Activated T-helper 2 cell treated with anti-CD3 and anti-CD28 coated beads, Interferon-gamma antibody, Interleukin-2, Interleukin-4, amounts not matched to agents 10 μg/mL and 5 μg/mL and 100 μg/mL, durations not matched to agents 14 hours and 24 hours and 36 hours (primary cell): ENCODE measurements around the gene RBCK1. TPM values are rescaled to one million over a fixed set of nuclear protein-coding genes. Genes with fewer than 3 reads are reported as not detected.

Source experiments
- DNase-seq: peaks from one replicate; pipeline ENCODE4 v3.0.0; 2021; ENCODE audit warnings: low spot score
- H3K27ac Mint-ChIP-seq: one replicate; pipeline ENCODE4 v1.8.0; 2021; ENCODE audit warnings: mixed read lengths
- H3K27me3 Mint-ChIP-seq: one replicate; pipeline ENCODE4 v1.8.0; 2021; ENCODE audit warnings: low read depth, mixed read lengths
- H3K36me3 Mint-ChIP-seq: one replicate; pipeline ENCODE4 v1.8.0; 2021; ENCODE audit warnings: low read depth, mixed read lengths
- H3K4me1 Mint-ChIP-seq: one replicate; pipeline ENCODE4 v1.8.0; 2021; ENCODE audit warnings: low read depth, mixed read lengths
- H3K4me3 Mint-ChIP-seq: one replicate; pipeline ENCODE4 v1.8.0; 2021; ENCODE audit warnings: low read depth, mild to moderate bottlenecking, moderate library complexity, mixed read lengths
- H3K9me3 Mint-ChIP-seq: one replicate; pipeline ENCODE4 v1.8.0; 2021; ENCODE audit warnings: mixed read lengths
- intact Hi-C: fragments of 100-400 bp; cut with micrococcal nuclease; formaldehyde crosslinking; loops from one replicate; pipeline ENCODE4 v1.15.1; 2023
- total RNA-seq: library from RNA; stranded (reverse); gene quantifications from 2 replicates; pipeline ENCODE4 v1.2.3, GENCODE V29; 2022

RBCK1 gene
- 112 and 118 TPM in 2 replicates for total RNA-seq

- Mint-ChIP-seq H3K4me1 (peaks cover 39% of the 10 kb centered on the region), H3K9me3 (peaks cover 11% of the 10 kb centered on the region), H3K27me3 (no peaks in the 10 kb centered on the region), H3K27ac (peak within 1 kb of the TSS; percentile 92), H3K4me3 (peak within 1 kb of the TSS; percentile 99), H3K36me3 (peaks cover 45% of the 10 kb centered on the region)
- DNase-seq, result peak; percentile 90
- intact Hi-C loops, result loop anchor here (1.0 to 10.0 kb wide), 7 partner anchors 25 to 134 kb away; partner anchors contain the start of genes CSNK2A1 and TBC1D20
These were observed at the start of gene RBCK1 for GRCh38 chr20:407953-408842. Gene RBCK1 (plus strand): TSS chr20:408299. CDS start chr20:408758, 459 bp downstream.

GRCh38 chr20:358891-359555 is 49.1 kb upstream of the RBCK1 start:
- no peaks in the 10 kb centered on the region for H3K27me3 Mint-ChIP-seq
- DNase-seq, result no peak
- intact Hi-C loops, result loop anchor here (10.0 kb wide), 1 partner anchor 46 kb away; the partner anchor contains the start of gene RBCK1
- no peak overlapping the region for H3K4me3 Mint-ChIP-seq
- H3K4me1 Mint-ChIP-seq, result peaks cover 9% of the 10 kb centered on the region
- H3K27ac Mint-ChIP-seq, result no peak overlapping the region
- no peaks in the 10 kb centered on the region for H3K9me3 Mint-ChIP-seq
- no peaks in the 10 kb centered on the region for H3K36me3 Mint-ChIP-seq

DNA sequence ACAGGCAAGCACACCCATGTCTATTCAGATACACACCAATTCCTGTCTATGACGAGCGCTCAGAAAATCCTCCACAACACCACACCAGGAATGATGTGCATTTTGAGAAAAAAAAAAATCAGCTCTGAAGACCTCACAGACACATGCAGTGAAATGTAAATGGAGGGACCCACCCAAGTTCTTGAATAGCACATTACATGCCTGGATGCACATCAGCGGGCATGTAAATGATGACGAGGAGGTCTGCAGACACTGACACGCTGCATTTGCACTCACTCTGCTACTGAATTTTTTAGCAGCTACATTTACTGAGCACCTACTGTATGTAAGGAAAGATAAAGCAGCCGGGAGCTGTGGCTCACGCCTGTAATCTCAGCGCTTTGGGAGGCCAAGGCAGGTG is 46.5 kb upstream of the RBCK1 start:
- peaks cover 29% of the 10 kb centered on the region for H3K4me1 Mint-ChIP-seq
- H3K36me3 Mint-ChIP-seq, result no peaks in the 10 kb centered on the region
- intact Hi-C loops, result no loop called here
- H3K9me3 Mint-ChIP-seq, result no peaks in the 10 kb centered on the region
- H3K4me3 Mint-ChIP-seq, result no peak overlapping the region
- H3K27me3 Mint-ChIP-seq, result no peaks in the 10 kb centered on the region
- no peak overlapping the region for H3K27ac Mint-ChIP-seq
- no peak for DNase-seq

DNA sequence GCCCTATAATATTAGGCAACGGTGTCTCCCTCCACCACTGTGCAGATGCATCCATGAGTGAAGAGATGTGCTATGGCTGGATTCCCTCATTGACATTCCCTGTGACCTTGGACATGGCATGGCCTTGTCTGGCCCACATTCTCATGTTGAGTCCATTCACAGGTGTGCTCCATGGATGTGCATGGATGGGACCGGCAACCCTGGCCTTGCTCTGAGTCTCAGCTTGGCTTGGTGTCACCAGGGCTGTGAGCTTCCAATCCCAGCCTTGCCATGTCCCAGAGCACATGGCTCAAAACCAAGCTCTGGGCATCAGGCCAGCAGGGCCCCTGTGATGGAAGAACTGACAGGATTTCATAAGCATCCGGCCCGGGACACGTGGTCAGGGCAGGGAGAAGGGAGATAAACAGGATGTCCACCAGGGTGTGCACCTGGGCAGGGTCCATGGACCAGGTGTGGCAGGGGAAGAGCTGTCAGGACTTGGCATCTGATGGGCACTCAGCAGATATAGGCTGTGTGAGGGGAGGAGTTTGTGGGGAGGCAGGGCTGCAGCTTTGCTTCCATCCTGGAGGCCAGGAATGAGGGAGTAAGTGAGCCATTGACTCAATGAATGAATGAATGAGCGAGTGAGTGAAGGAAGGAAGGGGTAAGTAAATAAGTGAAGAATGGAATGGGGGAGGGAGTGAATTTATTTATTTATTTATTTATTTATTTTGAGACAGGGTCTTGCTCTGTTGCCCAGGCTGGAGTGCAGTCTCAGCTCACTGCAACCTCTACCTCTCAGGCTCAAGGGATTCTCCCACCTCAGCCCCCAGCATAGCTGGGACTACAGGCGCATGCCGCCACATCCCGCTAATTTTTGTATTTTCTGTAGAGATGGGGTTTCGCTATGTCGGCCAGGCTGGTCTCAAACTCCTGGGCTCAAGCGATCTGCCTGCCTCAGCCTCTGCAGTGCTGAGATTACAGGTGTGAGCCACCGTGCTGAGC is 45.5 kb upstream of the RBCK1 start:
- no peak overlapping the region for H3K4me3 Mint-ChIP-seq
- intact Hi-C loops, result no loop called here
- peaks cover 32% of the 10 kb centered on the region for H3K4me1 Mint-ChIP-seq
- H3K9me3 Mint-ChIP-seq, result no peaks in the 10 kb centered on the region
- no peak for DNase-seq
- no peaks in the 10 kb centered on the region for H3K36me3 Mint-ChIP-seq
- H3K27ac Mint-ChIP-seq, result peak overlapping the region; percentile 10
- no peaks in the 10 kb centered on the region for H3K27me3 Mint-ChIP-seq

- Mint-ChIP-seq H3K27me3 (no peaks in the 10 kb centered on the region), H3K27ac (no peak overlapping the region), H3K4me3 (no peak overlapping the region), H3K4me1 (peaks cover 32% of the 10 kb centered on the region), H3K9me3 (no peaks in the 10 kb centered on the region), H3K36me3 (no peaks in the 10 kb centered on the region)
- DNase-seq, result no peak
- intact Hi-C loops, result no loop called here
These were observed 44.6 kb upstream of the RBCK1 start for GRCh38 chr20:363319-364078.

GRCh38 chr20:364905-365794 is 42.9 kb upstream of the RBCK1 start:
- DNase-seq, result no peak
- Mint-ChIP-seq H3K27me3 (no peaks in the 10 kb centered on the region), H3K4me1 (peaks cover 39% of the 10 kb centered on the region), H3K9me3 (no peaks in the 10 kb centered on the region), H3K4me3 (peak overlapping the region; percentile 6), H3K27ac (peak overlapping the region; percentile 20), H3K36me3 (no peaks in the 10 kb centered on the region)
- intact Hi-C loops, result no loop called here

DNA sequence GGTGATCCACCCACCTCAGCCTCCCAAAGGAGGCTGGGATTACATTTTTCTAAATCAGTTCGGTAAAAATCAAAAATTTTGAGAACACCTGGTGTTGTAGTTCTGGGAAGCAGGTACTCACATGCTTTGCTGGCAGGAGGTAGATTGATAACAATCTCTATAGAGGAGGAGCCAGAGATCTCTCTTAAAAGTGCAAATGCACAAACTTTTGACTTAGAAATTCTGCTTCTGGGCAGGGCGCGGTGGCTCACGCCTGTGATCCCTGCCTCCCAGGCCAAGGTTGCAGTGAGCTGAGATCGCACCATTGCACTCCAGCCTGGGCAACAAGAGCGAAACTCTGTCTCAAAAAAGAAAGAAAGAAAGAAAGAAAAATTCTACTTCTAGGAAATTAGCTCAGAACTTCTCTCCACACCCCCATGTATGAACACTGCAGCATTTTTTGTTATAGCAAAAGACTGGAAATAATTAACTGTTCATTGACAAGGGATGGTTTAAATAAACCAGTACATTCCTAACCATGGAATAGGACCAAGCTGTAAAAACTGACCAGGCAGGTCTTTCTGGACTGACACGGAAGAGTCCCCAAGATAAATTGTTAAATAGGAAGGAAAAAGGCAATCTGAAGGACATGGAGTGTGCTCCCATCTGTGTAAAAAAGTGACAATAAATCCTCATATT is 41.9 kb upstream of the RBCK1 start:
- Mint-ChIP-seq H3K36me3 (no peaks in the 10 kb centered on the region), H3K27me3 (no peaks in the 10 kb centered on the region), H3K27ac (peak overlapping the region; percentile 61), H3K4me1 (peaks cover 39% of the 10 kb centered on the region), H3K4me3 (no peak overlapping the region), H3K9me3 (no peaks in the 10 kb centered on the region)
- intact Hi-C loops, result no loop called here
- DNase-seq, result no peak

DNA sequence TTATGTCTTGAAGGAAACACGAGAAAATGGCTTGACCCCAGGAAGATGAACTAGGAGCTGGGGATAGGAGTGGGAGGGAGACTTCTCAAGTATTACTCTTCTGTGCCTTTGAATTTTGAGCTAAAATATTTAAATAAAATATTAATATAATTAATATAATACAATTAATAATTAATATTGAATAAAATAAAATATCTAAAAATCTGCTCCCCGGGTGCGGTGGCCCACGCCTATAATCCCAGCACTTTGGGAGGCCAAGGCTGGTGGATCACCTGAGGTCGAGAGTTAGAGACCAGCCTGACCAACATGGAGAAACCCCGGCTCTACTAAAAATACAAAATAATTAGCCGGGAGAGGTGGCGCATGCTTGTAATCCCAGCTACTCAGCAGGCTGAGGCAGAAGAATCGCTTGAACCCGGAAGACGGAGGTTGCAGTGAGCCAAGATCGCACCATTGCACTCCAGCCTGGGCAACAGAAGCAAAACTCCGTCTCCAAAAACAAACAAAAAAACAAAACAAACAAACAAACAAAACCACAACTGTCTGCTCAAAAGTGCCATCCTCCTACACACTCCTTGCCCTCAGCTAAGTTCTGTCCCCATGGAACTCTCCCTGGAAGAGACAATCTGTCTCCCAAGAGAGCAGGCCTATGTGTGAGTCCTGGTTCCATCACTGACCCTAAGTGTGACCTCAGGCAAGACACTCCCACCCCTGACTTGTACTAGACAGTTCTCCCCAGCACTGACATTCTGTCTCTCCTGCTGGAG is 41.2 kb upstream of the RBCK1 start:
- Mint-ChIP-seq H3K27ac (no peak overlapping the region), H3K9me3 (no peaks in the 10 kb centered on the region), H3K4me1 (peaks cover 41% of the 10 kb centered on the region), H3K4me3 (no peak overlapping the region), H3K36me3 (no peaks in the 10 kb centered on the region), H3K27me3 (no peaks in the 10 kb centered on the region)
- intact Hi-C loops, result no loop called here
- DNase-seq, result no peak

DNA sequence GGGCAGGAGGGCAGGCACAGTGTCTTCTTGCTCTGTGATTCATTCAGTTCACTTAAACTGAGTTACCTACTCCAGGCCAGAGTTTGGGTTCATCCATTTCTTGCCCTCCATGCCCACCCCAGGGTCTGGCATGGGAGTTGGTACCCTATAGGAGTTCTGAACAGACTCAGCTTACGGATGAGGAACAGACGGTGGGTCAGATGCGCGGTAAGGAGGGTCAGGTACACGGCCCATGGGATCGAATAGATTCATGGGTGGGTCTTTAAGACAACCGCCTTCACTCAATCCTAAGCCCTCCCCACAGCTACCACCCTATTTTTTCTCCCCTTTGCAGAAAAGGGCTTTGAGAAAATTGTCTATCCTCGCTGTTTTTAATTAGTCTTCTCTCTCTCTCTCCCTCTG is 40.6 kb upstream of the RBCK1 start:
- no peaks in the 10 kb centered on the region for H3K27me3 Mint-ChIP-seq
- H3K36me3 Mint-ChIP-seq, result no peaks in the 10 kb centered on the region
- no peak overlapping the region for H3K27ac Mint-ChIP-seq
- H3K4me1 Mint-ChIP-seq, result peaks cover 43% of the 10 kb centered on the region
- H3K9me3 Mint-ChIP-seq, result no peaks in the 10 kb centered on the region
- no peak overlapping the region for H3K4me3 Mint-ChIP-seq
- intact Hi-C loops, result no loop called here
- DNase-seq, result no peak

- Mint-ChIP-seq H3K4me3 (no peak overlapping the region), H3K4me1 (peaks cover 49% of the 10 kb centered on the region), H3K36me3 (no peaks in the 10 kb centered on the region), H3K27me3 (no peaks in the 10 kb centered on the region), H3K9me3 (no peaks in the 10 kb centered on the region), H3K27ac (no peak overlapping the region)
- no peak for DNase-seq
- intact Hi-C loops, result no loop called here
These were observed 39.2 kb upstream of the RBCK1 start for GRCh38 chr20:368915-369314.
